Activated CD4-positive, alpha-beta T cell treated with anti-CD3 and anti-CD28 coated beads, Interleukin-2, Interleukin-4, amounts not matched to agents 100 ng/mL and 50 ng/mL, durations not matched to agents 16 hours and 8 hours (primary cell): ENCODE measurements around the gene ACOX1.
"Not testable (repeated sequence)": the region's sequence is repeated elsewhere in the genome, so short reads cannot be mapped to it uniquely, and the experiment has no call there.

Source experiments
- DNase-seq: peaks from one replicate; pipeline ENCODE4 v3.0.0-alpha.2; 2020; ENCODE audit warnings: low spot score

The ACOX1 gene

DNA sequence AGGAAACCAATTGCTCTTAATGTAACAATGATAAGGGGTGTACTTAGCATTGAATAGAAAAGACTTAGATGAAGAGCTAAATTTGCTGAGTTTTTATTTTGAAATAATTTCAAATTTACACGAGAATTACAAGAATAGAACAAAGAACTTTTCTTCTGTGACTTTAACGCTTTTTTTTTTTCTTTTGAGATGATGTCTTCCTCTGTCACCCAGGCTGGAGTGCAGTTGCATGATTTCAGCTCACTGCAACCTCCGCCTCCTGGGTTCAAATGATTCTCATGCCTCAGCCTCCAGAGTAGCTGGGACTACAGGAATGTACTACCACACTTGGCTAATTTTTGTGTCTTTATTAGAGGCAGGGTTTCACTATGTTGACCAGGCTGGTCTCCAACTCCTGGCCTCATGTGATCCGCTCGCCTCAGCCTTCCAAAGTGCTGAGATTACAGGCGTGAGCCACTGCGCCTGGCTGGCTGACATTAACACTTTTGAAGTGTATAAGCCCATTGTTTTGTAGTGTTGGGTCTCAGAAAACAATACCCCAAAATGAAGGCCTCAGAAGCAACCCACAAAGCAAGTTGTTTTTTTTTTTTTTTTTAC, 2.2 kb upstream of the ACOX1 start:
- no peak for DNase-seq

DNA sequence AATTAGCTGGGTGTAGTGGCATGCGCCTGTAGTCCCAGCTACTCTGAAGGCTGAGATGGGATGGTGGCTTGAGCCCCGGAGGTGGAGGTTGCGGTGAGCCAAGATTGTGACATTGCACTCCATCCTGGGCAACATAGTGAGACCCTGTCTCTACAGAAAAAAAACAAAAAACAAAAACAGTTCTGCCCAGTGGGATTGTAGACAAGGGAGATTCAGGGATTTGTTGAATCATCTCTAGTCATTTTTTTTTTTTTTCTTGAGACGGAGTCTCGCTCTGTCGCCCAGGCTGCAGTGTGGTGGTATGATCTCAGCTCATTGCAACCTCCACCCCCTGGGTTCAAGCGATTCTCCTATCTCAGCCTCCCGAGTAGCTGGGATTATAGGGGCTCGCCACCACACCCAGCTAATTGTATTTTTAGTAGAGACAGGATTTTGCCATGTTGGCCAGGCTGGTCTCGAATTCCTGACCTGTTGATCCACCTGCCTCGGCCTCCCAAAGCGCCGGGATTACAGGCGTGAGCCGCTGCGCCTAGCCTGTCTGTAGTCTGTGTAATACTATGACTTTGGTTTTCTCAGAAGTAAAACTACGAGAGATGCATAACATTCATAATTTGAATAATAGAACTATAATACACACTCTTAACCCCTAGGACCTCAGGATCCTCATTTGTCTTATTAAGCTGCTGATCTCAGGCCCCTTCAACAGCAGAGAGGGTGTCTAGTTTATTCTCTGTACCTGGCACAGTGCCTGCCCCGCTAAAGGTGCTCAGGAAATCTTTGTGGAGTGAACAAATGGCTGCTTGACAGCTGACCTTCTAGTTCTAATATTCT, 1.4 kb upstream of the ACOX1 start:
- DNase-seq, result no peak

DNA sequence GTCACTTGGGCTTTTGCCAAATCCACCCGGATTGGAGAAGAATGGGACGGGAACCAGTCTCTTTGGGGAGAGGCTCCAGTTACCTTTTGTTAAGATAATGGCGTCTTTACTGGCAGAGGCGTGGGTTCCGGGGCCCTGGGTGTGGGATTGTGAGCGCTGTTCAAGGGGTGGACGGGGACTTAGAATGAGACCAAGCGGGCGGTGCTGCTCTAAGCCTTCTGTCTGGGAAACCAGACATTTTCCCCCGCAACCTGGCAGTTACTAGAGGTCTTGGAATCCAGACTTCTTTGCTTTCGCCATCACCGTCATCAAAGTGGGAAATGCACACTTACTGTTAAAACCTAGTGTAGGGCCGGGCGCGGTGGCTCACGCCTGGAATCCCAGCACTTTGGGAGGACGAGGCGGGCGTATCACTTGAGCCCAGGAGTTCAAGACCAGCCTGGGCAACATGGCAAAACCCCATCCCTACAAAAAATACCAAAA, 780 bp upstream of the ACOX1 start:
- DNase-seq, result no peak

DNA sequence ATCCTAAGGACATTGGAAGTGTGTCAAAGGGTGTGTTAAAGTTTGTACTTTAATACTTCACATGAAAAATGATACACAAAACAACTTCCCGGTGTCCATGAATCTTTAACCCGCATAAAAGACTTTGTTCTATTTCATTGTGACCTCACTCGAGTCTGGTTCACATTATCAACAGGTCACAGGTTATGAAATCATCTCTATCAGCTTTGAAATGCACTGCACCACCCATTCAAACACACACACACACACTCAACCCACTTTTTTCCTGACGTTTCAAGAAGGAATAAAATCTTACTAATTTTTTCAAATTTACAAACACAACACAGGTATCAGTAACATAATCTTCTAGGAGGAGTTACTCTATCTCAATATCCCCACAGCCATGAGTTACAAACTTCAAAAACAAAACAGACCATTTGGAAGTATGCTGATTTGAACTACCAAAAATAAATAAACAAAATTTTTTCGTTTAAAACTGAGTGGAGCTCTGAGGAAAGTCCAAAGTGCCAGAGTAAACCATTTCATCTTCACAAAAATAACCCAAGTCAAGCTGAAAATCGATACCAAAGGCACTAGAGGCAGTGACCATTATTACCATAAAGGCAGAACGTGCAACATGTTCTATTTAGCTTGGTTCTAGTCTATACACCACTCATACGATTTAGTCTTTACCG, 2.7 kb downstream of the ACOX1 start:
- DNase-seq, result no peak

DNA sequence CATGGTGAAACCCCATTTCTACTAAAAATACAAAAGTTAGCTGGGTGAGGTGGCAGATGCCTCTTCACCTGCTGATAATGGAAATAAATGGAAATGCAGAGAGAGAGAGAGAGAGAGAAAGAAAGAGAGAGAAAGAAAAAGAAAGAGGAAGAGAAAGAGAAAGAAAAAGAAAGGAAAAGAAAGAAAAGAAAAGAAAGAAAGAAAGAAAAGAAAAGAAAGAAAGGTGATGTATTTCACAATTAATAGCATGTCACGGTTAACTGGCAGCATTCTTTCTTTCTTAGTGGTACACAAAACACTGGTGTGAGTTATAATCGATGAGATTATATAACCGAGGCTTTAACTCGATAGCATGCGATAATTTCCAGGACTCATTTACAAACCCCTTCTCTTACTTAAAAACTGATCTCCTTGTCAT, 3.2 kb downstream of the ACOX1 start:
- DNase-seq, result no peak

DNA sequence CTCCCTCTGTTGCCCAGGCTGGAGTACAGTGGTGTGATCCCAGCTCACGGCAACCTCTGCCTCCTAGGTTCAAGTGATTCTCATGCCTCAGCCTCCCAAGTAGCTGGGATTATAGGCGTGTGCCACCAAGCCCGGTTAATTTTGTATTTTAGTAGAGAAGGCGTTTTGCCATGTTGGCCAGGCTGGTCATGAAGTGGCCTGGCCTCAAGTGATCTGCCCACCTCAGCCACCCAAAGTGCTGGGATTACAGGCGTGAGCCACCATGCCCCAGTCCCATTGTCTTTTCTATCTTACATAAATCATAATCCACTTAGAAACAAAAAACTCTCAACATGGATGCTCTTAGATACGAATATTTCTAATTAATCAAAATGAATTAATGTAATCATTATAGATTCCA, 3.8 kb downstream of the ACOX1 start:
- not testable (repeated sequence) for DNase-seq

DNA sequence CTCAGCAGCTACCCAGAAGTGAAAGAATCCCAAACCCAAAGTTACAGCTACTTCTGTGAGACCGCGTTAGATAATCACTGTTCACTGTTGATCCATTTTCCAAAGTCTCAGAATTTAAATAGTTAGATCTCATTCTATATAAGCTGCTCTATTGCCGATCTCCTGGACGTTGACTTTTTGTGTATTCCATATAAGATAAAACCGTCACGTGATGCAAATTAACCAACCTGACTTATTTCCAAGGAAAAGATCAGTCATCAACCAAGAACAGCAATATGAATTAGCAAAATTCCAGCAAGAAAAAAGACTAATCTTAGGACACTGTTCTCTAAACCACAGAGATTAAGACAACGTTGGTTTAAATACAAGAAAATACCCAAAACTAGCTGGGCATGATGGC, 8.3 kb downstream of the ACOX1 start:
- no peak for DNase-seq

DNA sequence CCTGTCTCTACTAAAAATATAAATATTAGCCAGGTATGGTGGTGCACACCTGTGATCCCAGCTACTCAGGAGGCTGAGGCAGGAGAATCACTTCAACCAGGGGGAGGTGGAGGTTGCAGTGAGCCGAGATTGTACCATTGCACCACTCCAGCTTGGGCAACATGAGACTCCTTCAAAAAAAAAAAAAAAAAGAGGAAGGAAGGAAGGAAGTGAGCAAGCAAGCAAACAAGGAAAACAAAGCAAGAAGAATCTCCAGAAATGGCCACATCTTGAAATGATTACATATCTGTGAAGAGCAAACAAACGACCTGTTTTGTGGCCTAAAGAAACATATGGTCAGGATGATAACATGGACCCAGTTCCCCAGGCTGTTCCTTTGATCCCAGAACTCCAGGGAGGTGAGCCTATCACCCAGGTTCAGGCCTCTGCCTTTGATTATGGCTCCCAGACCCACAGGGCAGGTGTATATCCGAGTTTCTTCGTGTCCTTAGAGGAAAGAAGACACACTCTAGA, 8.9 kb downstream of the ACOX1 start:
- no peak for DNase-seq

DNA sequence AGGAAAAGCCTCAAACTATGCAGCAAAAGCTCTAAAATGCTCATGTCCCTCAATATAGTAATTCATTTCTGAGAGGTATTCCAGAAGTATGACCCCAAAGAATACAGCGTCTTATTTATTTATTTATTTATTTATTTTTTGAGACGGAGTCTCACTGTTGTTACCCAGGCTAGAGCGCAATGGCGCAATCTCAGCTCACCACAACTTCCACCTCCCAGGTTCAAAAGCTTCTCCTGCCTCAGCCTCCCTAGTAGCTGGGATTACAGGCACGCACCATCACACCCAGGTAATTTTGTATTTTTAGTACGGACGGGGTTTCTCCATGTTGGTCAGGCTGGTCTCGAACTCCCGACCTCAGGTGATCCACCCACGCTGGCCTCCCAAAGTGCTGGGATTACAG, 9.9 kb downstream of the ACOX1 start:
- not testable (repeated sequence) for DNase-seq

DNA sequence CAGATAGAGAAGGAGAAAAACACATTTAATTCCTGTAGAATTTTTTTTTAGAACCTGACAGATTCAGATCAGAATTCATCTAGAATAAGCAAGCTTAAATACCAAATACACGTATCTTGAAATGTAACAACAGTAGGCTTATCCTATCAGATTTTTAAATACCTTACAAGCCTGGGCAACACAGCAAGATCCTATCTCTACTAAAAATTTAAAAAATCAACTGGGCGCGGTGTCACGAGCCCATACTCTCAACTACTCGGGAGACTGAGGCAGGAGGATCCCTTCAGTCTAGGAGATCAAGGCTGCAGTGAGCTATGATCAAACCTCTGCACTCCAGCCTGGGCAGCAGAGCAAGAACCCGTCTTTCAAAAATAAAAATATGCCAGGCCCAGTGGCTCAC, 13.5 kb downstream of the ACOX1 start:
- DNase-seq, result no peak

DNA sequence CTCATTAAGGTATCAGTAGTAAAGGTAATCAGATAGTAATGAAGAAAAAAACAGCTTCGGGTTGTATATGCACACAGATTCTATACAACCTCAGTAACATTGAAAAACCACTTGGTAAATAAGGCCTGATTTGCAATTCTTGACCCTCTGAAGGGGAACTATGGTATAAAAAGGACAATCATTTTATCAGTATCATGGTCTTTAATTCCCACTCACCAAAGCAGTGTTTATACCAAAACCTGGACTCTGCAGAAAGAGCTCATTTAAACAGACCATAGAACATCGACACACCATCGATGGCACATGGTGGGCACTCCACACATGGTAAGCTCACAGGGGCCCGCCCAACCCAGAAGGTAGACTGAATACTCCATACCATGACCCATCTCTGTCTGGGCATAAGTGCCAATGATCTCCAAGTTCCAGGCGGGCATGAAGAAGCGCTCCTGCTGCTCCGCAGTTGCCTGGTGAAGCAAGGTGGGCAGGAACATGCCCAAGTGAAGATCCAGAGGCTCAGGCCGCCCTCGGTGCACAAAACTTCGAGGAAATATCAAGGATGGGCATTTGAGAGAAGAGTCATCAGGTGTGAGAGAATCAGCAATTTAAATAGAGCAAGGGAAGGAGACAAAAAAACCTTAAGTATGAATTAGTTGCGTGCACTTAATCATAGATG, 19.0 kb downstream of the ACOX1 start:
- no peak for DNase-seq

DNA sequence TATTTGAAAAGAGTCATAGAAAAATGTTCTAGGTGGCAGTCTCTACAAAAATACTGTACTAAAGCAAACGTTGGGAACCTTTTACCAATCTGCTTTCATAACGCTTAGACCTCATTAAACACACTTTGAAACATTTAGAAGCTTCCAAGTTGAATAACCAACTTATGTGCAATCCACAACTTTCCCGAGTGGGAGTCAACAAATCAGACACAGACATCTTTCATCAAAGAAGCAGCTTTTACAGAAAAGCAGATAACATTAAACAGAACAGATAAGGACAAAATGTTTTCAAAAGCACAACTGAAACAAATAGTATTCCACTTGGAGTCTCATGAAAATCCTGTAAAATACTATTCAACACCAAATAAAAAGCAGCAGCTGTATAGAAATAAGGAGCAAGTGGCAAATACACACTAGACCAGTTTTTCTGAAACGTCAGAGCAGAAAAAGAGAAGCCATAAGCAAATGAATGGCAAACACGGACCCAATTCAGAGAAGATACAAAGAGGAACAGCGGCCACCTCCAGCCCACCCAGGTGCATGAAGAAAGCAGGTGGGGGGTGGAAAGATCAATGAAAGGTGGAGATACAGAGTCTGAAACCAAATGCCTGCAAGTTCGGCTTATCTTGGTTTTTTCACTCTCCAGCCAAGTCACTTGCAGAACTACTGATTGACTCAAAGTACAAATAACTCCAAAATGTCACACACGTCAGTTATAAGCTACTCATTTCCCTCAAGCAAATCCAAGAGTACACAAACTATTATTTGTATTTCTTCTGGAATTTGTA, 19.7 kb downstream of the ACOX1 start:
- no peak for DNase-seq

DNA sequence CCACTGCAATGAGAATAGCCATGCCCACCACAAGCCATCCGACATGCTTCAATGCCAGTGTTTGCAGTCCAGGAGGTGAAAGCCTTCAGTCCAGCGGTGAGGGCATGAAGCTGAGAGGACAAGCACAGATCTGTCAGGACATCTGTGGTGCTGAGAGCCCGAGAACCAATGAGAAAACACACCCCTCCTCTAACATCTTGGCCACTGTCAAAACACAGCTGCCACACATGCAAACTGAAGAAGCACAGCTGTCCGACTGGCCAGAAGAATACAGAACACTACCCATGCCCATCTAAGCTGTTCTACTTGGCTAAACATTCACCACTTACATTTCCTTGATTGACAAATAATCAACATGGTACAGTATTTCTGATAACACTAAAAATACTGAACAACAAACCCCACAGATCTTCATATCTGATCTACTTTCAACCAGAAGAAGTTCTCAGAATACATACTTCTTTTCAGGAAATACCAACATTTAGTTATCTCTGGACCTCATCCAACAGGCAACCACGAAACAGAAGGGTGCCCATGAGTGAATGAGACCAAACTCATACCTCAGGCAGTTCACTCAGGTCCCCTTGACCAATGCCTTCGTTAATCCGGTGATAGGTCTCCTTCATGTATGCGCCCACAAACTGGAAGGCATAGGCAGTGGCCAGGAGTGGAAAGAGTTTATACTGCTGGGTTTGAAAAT, 28.0 kb downstream of the ACOX1 start:
- no peak for DNase-seq

DNA sequence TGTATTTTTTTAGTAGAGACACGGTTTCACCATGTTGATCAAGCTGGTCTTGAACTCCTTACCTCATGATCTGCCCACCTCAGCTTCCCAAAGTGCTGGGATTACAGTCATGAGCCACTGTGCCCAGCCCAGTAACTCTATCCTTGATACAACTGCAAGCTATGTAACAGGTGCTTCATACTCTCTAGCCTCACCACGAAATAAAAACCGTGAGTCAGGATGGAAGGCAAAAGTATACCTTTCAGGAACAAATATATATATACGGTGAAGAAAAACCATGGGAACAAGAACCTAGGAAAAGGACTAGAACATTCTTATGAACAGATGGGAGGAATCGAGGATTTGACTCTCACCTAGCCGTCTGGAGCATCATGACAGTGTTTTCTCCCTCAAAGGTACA, 28.5 kb downstream of the ACOX1 start:
- DNase-seq, result no peak

DNA sequence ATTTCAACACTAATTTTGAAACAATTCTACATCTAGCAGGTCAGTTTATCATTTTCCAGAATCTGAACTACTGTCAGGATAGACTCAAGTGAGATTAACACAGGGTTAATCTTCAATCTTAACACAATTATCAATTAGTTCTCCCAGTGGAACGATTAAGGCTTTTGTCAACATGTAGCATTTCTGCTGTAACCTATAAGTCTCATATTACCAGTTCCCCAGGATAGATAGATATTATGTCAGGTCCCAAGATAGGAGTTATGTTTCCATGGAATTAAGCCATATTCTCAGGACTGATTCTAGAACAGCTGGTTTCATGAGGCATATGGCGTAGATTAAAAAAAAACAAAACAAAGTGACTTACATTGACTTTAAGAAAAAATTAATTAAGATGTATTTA, 33.8 kb downstream of the ACOX1 start:
- no peak for DNase-seq

DNA sequence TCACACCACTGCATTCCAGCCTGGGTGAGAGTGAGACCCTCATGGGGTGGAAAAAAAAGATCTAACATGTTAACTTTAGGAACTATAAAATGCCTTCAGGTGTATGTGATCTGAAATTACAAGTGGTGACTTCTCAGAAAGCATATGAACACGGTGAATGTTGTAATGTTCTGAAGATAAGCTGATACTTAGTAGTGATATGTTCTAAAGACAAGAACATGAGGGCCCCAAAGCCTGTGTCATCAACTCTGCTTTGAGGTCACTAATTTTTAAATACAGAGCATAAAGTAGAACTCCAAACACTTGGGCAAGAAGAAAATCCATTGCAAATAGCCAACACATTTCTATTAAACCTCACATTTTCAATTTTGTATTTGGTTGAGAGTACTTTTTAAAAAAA, 35.5 kb downstream of the ACOX1 start:
- no peak for DNase-seq

DNA sequence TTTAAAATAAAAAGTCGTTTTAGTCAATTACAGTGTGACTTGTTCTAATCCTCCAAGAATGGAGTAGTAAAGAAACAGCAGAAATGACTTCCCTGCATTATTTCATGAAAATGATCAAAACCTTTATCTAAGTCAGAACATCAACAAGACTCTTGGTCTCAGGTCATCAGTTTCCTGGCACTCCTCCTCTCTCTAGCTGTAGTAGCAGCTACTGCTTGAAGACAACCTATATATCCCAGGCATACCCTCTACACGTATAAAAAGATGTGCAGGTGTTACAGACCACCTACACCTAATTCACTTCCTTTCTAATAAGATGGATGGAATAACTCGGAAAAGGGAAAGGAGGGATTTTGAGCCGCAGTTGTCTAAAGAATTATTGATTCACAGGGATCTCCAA, 36.5 kb downstream of the ACOX1 start:
- no peak for DNase-seq

DNA sequence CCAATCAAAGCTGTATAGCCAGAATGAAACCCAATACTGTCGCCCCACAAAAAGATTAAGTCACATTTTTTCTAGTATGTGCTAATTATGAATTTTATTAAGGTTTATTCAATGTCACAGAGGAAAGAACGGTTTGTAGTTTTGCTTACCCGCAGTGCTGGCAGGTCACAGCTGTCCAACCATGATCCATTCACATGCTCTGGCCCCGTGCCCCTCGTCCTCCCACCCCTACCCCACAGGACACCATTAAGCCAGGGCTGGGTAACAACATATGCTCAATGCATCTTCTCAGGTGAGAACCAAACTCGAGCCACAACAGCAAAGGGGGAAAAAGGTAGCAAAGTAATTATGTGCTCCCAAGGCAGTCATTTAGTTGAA, 37.5 kb downstream of the ACOX1 start:
- DNase-seq, result no peak

DNA sequence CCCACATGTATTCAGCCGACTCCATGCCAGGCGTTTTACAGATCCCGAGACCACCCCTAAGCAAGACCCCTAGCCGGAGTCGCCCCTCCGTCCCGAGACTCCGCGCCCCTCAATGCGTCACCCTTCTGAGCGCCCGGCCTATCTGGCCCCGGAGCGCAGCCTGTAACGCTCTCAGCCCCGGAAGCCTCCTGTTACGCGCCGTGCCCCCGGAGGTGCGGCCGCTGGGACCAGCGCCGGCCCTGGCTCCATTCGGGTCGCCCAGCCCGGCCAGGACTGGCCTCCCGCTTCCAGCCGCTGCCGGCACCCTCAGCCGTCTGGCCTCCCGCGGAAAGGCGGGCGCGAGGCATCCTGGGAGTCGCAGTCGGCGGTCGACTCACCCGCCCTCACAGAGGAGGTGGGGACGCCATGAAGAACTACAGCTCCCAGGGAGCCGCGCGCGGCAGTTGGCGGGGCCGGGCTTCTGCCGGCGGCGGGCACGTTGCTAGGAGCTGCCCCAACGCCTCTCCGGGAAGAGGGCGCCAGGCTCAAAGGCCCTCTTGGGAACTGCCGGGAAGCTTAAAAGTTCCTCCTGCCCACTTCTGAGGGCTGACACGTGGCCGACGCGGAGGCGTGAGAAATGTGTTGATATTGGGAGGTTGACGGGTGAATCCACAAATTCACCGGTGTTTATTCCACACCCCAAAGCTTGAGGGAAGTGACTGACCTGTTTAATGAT, 38.1 kb downstream of the ACOX1 start, which contains the start of gene FBF1:
TSS of gene FBF1 (minus strand) at position 316 of the 715 bp plus-strand sequence. CDS start 2,893 bp downstream, outside the sequence.
- DNase-seq, result peak; percentile 94

DNA sequence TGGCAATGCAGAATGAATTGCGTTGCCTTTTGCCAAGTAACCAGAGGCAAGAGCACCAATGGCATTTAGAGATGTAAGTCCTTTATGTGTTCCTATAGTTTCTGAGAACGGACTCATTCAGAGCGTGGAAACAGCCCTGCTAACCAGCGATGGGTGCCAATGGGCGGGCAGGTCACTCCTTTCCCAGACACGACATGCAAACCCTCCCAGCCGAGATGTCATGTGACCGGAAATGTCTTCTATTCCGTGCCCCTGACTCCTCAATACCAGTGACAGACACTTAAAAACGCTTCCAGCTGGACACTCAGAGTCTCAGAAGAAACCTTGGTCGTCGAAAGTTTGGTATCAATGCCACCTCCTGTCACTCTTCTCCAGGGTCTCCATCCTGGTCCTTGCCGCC, 41.3 kb downstream of the ACOX1 start:
- DNase-seq, result no peak
